AG04450 (cell line): ENCODE results near the gene CDK11A. TPM values are rescaled to one million over a fixed set of nuclear protein-coding genes. Genes with fewer than 3 reads are reported as not detected.

Experiments used
- CTCF ChIA-PET: fragments of 300-600, 350-600 bp; formaldehyde crosslinking; extraction: SDS; loops from one replicate; lab custom pipeline; 2022; ENCODE audit warnings: antibody characterized with exemption, inconsistent platforms; lab: Charles Lee
- POLR2A ChIA-PET: fragments of 350-600 bp; formaldehyde crosslinking; extraction: SDS; loops from one replicate; lab custom pipeline; 2021; ENCODE audit warnings: antibody characterized with exemption, inconsistent platforms; lab: Yijun Ruan, JAX
- DNase-seq: peaks from one replicate; pipeline ENCODE4 v3.0.0-alpha.2; 2011; ENCODE audit warnings: low read depth, low spot score
- H3K27ac ChIP-seq: one replicate; pipeline ENCODE4 v1.5.1; 2012; ENCODE audit warnings: low read depth, low read length, control low read depth
- H3K27me3 ChIP-seq: one replicate; pipeline ENCODE4 v1.6.0; 2012; ENCODE audit warnings: low read length; ENCODE audit not compliant: control insufficient read depth, insufficient read depth
- H3K4me3 ChIP-seq: 2 replicates; pipeline ENCODE4 v1.5.1; 2011; ENCODE audit warnings: mild to moderate bottlenecking, low read depth, low read length, control low read depth
- H3K9me3 ChIP-seq: 2 replicates; pipeline ENCODE4 v1.5.1; 2012; ENCODE audit warnings: low read length; ENCODE audit not compliant: control insufficient read depth, insufficient read depth
- polyA plus RNA-seq: library from polyadenylated mRNA; depleted of rRNA; stranded (reverse); fragments of >200 nt; gene quantifications from 2 replicates; pipeline ENCODE4 v1.2.3, GENCODE V29; 2011
- TF ChIP-seq, protein P1 (sequence below): IDR thresholded peaks from 2 replicates; pipeline ENCODE4 v1.5.1; 2011; ENCODE audit warnings: low read depth, low read length, control low read depth, inconsistent platforms

The CDK11A gene
- polyA plus RNA-seq, 1 experiment: 6.0 TPM

DNA sequence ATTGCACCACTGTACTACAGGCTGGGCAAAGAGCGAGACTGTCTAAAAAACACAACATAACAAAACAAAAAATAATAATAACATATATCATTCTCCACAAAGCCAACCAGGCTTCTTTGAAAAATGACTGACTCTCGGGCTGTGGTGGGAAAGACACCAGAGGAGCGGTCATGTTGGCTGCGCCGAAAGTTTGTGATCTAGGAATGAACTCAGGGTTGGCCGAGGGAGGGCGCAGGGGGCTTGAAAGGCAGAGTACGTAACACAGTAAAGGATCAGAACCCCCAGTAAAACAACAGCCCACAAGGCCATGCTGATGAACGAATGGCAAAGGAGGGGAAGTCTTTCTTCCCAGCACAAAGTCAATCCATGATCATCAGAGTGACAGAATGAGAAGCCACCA, 36.3 kb downstream of the CDK11A start:
- H3K27ac ChIP-seq: peak overlapping the region; percentile 21
- TF ChIP-seq, protein P1, sequence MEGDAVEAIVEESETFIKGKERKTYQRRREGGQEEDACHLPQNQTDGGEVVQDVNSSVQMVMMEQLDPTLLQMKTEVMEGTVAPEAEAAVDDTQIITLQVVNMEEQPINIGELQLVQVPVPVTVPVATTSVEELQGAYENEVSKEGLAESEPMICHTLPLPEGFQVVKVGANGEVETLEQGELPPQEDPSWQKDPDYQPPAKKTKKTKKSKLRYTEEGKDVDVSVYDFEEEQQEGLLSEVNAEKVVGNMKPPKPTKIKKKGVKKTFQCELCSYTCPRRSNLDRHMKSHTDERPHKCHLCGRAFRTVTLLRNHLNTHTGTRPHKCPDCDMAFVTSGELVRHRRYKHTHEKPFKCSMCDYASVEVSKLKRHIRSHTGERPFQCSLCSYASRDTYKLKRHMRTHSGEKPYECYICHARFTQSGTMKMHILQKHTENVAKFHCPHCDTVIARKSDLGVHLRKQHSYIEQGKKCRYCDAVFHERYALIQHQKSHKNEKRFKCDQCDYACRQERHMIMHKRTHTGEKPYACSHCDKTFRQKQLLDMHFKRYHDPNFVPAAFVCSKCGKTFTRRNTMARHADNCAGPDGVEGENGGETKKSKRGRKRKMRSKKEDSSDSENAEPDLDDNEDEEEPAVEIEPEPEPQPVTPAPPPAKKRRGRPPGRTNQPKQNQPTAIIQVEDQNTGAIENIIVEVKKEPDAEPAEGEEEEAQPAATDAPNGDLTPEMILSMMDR: no peak

DNA sequence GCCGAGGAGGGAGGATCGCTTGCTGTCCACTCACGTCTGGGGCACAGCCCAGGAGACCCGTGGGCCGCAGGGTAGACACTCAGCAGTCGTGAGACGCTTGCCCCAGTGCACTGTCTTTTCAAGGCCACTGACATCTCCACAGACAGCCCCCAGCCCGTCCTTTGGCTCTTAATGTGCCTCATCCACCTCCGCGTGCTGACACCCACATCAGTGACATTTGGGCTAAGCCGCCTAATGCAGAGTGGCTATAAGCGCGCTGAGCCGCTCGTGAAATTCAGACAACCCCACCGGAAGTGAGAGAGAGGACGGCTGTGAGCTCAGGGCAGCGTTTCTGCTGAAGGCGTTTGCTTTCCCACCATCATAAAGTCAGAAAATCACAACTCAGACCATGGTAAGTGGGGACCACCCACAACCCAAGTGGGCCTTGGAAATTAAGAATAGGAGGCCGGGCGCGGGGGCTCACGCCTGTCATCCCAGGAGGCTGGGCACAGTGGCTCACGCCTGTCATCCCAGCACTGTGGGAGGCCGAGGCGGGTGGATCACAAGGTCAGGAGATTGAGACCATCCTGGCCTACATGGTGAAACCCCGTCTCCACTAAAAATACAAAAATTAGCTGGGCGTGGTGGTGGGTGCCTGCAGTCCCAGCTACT, 40.0 kb downstream of the CDK11A start:
- no peaks in the 10 kb centered on the region for H3K27me3 ChIP-seq
- no peak overlapping the region for H3K4me3 ChIP-seq
- no peak for DNase-seq
- CTCF ChIA-PET: no interaction called here
- no peak overlapping the region for H3K27ac ChIP-seq
- POLR2A ChIA-PET: interaction anchor here (0.6 to 0.8 kb wide), 2 partner anchors 14 to 17 kb away, joined by 3 to 4 read pairs; no protein-coding TSS in a partner anchor
- no peaks in the 10 kb centered on the region; the same call in 1 of the 2 replicates for H3K9me3 ChIP-seq
- TF ChIP-seq, protein P1: no peak

More for the DNA sequence above, 36.3 kb downstream of the CDK11A start:
- H3K9me3 ChIP-seq: no peaks in the 10 kb centered on the region; the same call in 1 of the 2 replicates
- ChIA-PET POLR2A (no interaction called here), CTCF (no interaction called here)
- no peak for DNase-seq
- H3K4me3 ChIP-seq: no peak overlapping the region
- no peaks in the 10 kb centered on the region for H3K27me3 ChIP-seq

DNA sequence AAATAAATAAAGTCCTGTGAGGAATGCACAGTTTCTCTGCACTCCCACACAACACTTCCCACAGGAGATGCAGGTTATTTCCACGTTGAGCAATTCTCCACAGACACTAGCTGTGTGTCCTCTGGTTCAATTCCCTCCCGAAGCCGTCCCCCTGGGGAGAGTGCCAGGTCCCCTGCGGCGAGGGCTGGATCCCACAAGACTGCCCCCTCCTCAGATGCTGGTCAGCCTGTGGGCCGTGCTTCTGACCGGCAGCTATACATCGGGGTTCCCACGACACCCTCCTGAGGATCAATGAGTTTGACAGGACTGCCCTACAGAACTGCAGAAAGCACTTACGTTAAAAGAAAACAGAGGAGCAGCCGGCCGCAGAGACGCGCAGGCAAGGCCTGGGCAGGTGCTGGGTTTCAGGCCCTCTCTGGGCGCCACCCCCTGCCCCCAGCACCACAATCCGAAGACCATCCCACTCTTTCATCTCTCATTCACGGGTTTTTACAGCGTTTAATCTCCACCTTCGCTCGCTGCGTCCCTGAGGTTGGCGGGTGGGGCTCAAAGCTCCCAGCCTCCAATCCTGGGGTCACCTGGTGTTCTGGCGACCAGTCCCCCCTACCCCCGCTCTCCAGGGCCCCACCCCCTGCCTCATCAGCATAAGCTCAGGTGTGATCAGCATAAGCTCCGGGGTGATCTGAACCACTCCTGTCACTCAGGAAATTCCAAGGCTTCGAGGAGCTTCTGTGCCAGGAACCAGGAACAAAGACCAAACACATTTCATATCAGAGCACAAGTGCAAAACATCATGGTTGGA, 40.9 kb downstream of the CDK11A start:
- Histone ChIP-seq H3K27me3 (no peaks in the 10 kb centered on the region), H3K4me3 (no peak overlapping the region), H3K27ac (no peak overlapping the region), H3K9me3 (no peaks in the 10 kb centered on the region; the same call in 1 of the 2 replicates)
- ChIA-PET POLR2A (interaction anchor here (0.8 kb wide), 1 partner anchor 13 kb away, joined by 3 read pairs; no protein-coding TSS in a partner anchor), CTCF (no interaction called here)
- TF ChIP-seq, protein P1: no peak
- DNase-seq: no peak

DNA sequence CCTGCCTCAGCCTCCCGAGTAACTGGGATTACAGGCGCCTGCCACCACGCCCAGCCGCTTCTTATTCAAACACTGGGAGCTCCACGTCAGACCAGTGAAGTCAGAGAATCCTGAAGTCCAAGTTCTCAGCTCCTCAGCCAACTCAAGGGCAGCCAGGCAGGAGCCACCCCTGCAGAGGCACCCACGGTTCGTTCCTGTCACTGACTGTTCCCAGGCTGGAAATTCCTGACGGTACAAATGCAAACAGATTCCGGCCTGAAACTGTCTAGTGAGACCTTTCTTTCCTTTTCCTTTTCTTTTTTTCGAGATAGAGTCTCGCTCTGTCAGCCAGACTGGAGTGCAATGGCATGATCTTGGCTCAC, 43.3 kb downstream of the CDK11A start:
- no peaks in the 10 kb centered on the region; the same call in 1 of the 2 replicates for H3K9me3 ChIP-seq
- H3K27me3 ChIP-seq: no peaks in the 10 kb centered on the region
- no peak for DNase-seq
- ChIA-PET CTCF (interaction anchor here (0.7 kb wide), 1 partner anchor 647 kb away, joined by 3 read pairs; no protein-coding TSS in a partner anchor), POLR2A (no interaction called here)
- H3K27ac ChIP-seq: no peak overlapping the region
- H3K4me3 ChIP-seq: no peak overlapping the region
- TF ChIP-seq, protein P1: no peak
